Keratinocyte (primary cell): ENCODE measurements around the gene MUL1. TPM values are rescaled to one million over a fixed set of nuclear protein-coding genes. Genes with fewer than 3 reads are reported as not detected.

ENCODE experiments used
- DNase-seq: peaks from one replicate; pipeline ENCODE4 v3.0.0-alpha.2; 2011; ENCODE audit warnings: low read depth, missing footprints, low spot score
- FAIRE-seq: peaks from 2 replicates; lab custom pipeline; 2011; peaks lifted over from hg19 to GRCh38; lab: Jason Lieb, UNC
- H2AFZ ChIP-seq: 2 replicates; pipeline ENCODE4 v1.6.0; 2012; ENCODE audit warnings: low read length, control low read depth, inconsistent platforms; ENCODE audit not compliant: control insufficient read depth
- H3K27ac ChIP-seq: 2 replicates; pipeline ENCODE4 v1.5.1; 2011; ENCODE audit warnings: low read length; ENCODE audit not compliant: control insufficient read depth, insufficient read depth
- H3K27me3 ChIP-seq: 3 replicates; pipeline ENCODE4 v1.6.0; 2011; ENCODE audit warnings: low read length; ENCODE audit not compliant: control insufficient read depth, insufficient read depth; ENCODE audit errors: extremely low read depth
- H3K36me3 ChIP-seq, 2 experiments: 2 replicates in 1 of 2; 3 replicates in 1 of 2; pipeline ENCODE4 v1.5.1; 2011; ENCODE audit warnings: low read length in 2 of 2, mild to moderate bottlenecking in 1 of 2; ENCODE audit not compliant: control insufficient read depth in 2 of 2, insufficient read depth in 2 of 2; ENCODE audit errors: extremely low read depth in 1 of 2
- H3K4me1 ChIP-seq: 3 replicates; pipeline ENCODE4 v1.5.1; 2011; ENCODE audit warnings: low read length; ENCODE audit not compliant: control insufficient read depth, insufficient read depth; ENCODE audit errors: extremely low read depth
- H3K4me2 ChIP-seq: 3 replicates; pipeline ENCODE4 v1.6.0; 2011; ENCODE audit warnings: low read depth, low read length; ENCODE audit not compliant: control insufficient read depth, insufficient read depth; ENCODE audit errors: extremely low read depth
- H3K4me3 ChIP-seq, 3 experiments: fragments of 200-600 bp in 1 of 3; sonication (generic) in 1 of 3; 2 replicates in 2 of 3; 3 replicates in 1 of 3; pipeline ENCODE4 v1.5.1; 2011 to 2016; ENCODE audit warnings: low read length in 3 of 3, mild to moderate bottlenecking in 3 of 3, control low read depth in 2 of 3, inconsistent platforms in 1 of 3, low read depth in 1 of 3, mixed read lengths in 1 of 3, mixed run types in 1 of 3, moderate library complexity in 1 of 3; ENCODE audit not compliant: control insufficient read depth in 2 of 3, insufficient read depth in 2 of 3; ENCODE audit errors: extremely low read depth in 1 of 3
- H3K79me2 ChIP-seq: 2 replicates; pipeline ENCODE4 v1.6.0; 2012; ENCODE audit warnings: low read length; ENCODE audit not compliant: control insufficient read depth, insufficient read depth
- H3K9ac ChIP-seq: 3 replicates; pipeline ENCODE4 v1.6.0; 2011; ENCODE audit warnings: low read length; ENCODE audit not compliant: control insufficient read depth, insufficient read depth; ENCODE audit errors: extremely low read depth
- H3K9me1 ChIP-seq: 3 replicates; pipeline ENCODE4 v1.6.0; 2011; ENCODE audit warnings: low read length; ENCODE audit not compliant: control insufficient read depth, insufficient read depth; ENCODE audit errors: extremely low read depth
- H3K9me3 ChIP-seq: 2 replicates; pipeline ENCODE4 v1.5.1; 2012; ENCODE audit warnings: low read depth, low read length; ENCODE audit not compliant: control insufficient read depth
- H4K20me1 ChIP-seq: 3 replicates; pipeline ENCODE4 v1.6.0; 2011; ENCODE audit warnings: low read length; ENCODE audit not compliant: control insufficient read depth, insufficient read depth; ENCODE audit errors: extremely low read depth
- CTCF ChIP-seq, 3 experiments: IDR thresholded peaks in 1 of 3; conservative IDR thresholded peaks in 1 of 3; optimal IDR thresholded peaks in 1 of 3; 2 replicates in 2 of 3; 3 replicates in 1 of 3; pipeline versions ENCODE3 to v1.5.1; 2011; ENCODE audit warnings: low read length in 3 of 3, mild to moderate bottlenecking in 3 of 3, moderate library complexity in 2 of 3, control low read depth in 1 of 3, inconsistent platforms in 1 of 3; ENCODE audit not compliant: insufficient read depth in 2 of 3; ENCODE audit errors: extremely low read depth in 1 of 3
- EZH2 ChIP-seq: IDR thresholded peaks from one replicate; pipeline ENCODE4 v1.6.1; 2012; ENCODE audit warnings: inconsistent platforms, mild to moderate bottlenecking, low read length, moderate library complexity
- dilution Hi-C: fragments of 300-500 bp; cut with MboI; formaldehyde crosslinking; loops from one replicate; pipeline ENCODE4 v1.7.0; 2020; ENCODE audit warnings: low sequenced_read_pairs; ENCODE audit not compliant: extremely low pct_ligation_motif_present
- polyA plus RNA-seq, 5 experiments: library from polyadenylated mRNA; depleted of rRNA in 3 of 5; stranded (reverse) in 3 of 5; stranded (forward) in 1 of 5; unstranded in 1 of 5; fragments of >200 nt; gene quantifications; 1 replicate in 1 of 5; 2 replicates in 3 of 5; 3 replicates in 1 of 5; pipeline versions ENCODE4 v1.2.1 to v1.2.3, GENCODE V29; 2011 to 2012; ENCODE audit warnings: missing spikeins in 2 of 5, low read depth in 1 of 5, low replicate concordance in 1 of 5

Gene MUL1
- polyA plus RNA-seq, 1 donor (not counting 4 experiments of a cell fraction or from before 2014, with no cell fraction given): 28.2 TPM

GRCh38 chr1:20507248-20507563 lies 745 bp downstream of the MUL1 start:
- dilution Hi-C loops: no loop called here
- H3K4me2 ChIP-seq: peak overlapping the region; percentile 91
- H3K27ac ChIP-seq: peak overlapping the region; percentile 71
- no peaks in the 10 kb centered on the region for H4K20me1 ChIP-seq
- peak overlapping the region; percentile 73 to 96 (median 74) for H3K4me3 ChIP-seq
- no peak for TF ChIP-seq CTCF (optimal IDR thresholded peaks at IDR 0.05 in 1 of 3, IDR thresholded peaks at IDR 0.05 in 1 of 3, conservative IDR thresholded peaks at IDR 0.05 in 1 of 3; ENCODE audit: extremely low read depth in 1 of 3, insufficient read depth in 2 of 3, low read length in 3 of 3)
- no peak for TF ChIP-seq EZH2
- H2AFZ ChIP-seq: no peak overlapping the region
- peak overlapping the region; percentile 85 for H3K9ac ChIP-seq
- H3K9me1 ChIP-seq: no peaks in the 10 kb centered on the region
- H3K27me3 ChIP-seq: no peaks in the 10 kb centered on the region
- peaks cover 36% of the 10 kb centered on the region for H3K79me2 ChIP-seq
- no peaks in the 10 kb centered on the region for H3K9me3 ChIP-seq
- peaks cover 7 to 13% of the 10 kb centered on the region in 2 experiments for H3K36me3 ChIP-seq
- FAIRE-seq (no peak), DNase-seq (no peak)
- peaks cover 25% of the 10 kb centered on the region for H3K4me1 ChIP-seq

- FAIRE-seq (no peak), DNase-seq (no peak)
- H3K27ac ChIP-seq: no peak overlapping the region
- H3K4me2 ChIP-seq: no peak overlapping the region
- no peak overlapping the region for H3K4me3 ChIP-seq
- no peaks in the 10 kb centered on the region for H4K20me1 ChIP-seq
- peaks cover 25% of the 10 kb centered on the region for H3K4me1 ChIP-seq
- dilution Hi-C loops: no loop called here
- no peak for TF ChIP-seq EZH2
- TF ChIP-seq CTCF (optimal IDR thresholded peaks at IDR 0.05 in 1 of 3, IDR thresholded peaks at IDR 0.05 in 1 of 3, conservative IDR thresholded peaks at IDR 0.05 in 1 of 3; ENCODE audit: extremely low read depth in 1 of 3, insufficient read depth in 2 of 3, low read length in 3 of 3): no peak
- H3K36me3 ChIP-seq: peaks cover 23 to 28% of the 10 kb centered on the region in 2 experiments
- no peaks in the 10 kb centered on the region for H3K9me3 ChIP-seq
- H3K9me1 ChIP-seq: no peaks in the 10 kb centered on the region
- no peak overlapping the region for H3K9ac ChIP-seq
- no peak overlapping the region for H2AFZ ChIP-seq
- peaks cover 36% of the 10 kb centered on the region for H3K79me2 ChIP-seq
- H3K27me3 ChIP-seq: no peaks in the 10 kb centered on the region
These were observed 2.5 kb downstream of the MUL1 start for GRCh38 chr1:20505488-20505887.
